ENCODE data around the gene GSN.

The GSN gene

GRCh38 chr9:121282277-121283079 is 14.5 kb downstream of the GSN start:
- Histone ChIP-seq H3F3A (ENCODE audit: insufficient read depth, low read length) (no peaks in the 10 kb centered on the region), H3K9ac (ENCODE audit: low read length) (no peak overlapping the region), H3K9me2 (ENCODE audit: low read depth, low read length) (no peaks in the 10 kb centered on the region), H3K4me3 (ENCODE audit: low read depth, low read length, poor library complexity, severe bottlenecking) (no peak overlapping the region), H3K36me3 (ENCODE audit: insufficient read depth, low read length) (no peaks in the 10 kb centered on the region), H3K4me2 (ENCODE audit: low read length) (no peak overlapping the region; the same call in 1 of the 2 replicates), H3K4me1 (ENCODE audit: insufficient read depth, low read length, severe bottlenecking) (peaks cover 19% of the 10 kb centered on the region), H3K79me2 (ENCODE audit: insufficient read depth, low read length) (no peaks in the 10 kb centered on the region), H3K9me3 (ENCODE audit: low read length) (no peaks in the 10 kb centered on the region), H4K20me1 (ENCODE audit: insufficient read depth, low read length) (no peaks in the 10 kb centered on the region), H3K27ac (ENCODE audit: low read depth, low read length, poor library complexity, severe bottlenecking) (peak overlapping the region; percentile 38), H3K27me3 (ENCODE audit: insufficient read depth, low read length) (no peaks in the 10 kb centered on the region), H2AFZ (ENCODE audit: low read length) (no peak overlapping the region)
- TF ChIP-seq EZH2 (IDR thresholded peaks at IDR 0.05; ENCODE audit: borderline replicate concordance, low read length) (no peak), CTCF (IDR thresholded peaks at IDR 0.05; ENCODE audit: low read length) (no peak)

- Histone ChIP-seq H2AFZ (ENCODE audit: low read length) (no peak overlapping the region), H3K36me3 (ENCODE audit: insufficient read depth, low read length) (no peaks in the 10 kb centered on the region), H3K9me2 (ENCODE audit: low read depth, low read length) (no peaks in the 10 kb centered on the region), H3K27me3 (ENCODE audit: insufficient read depth, low read length) (no peaks in the 10 kb centered on the region), H3F3A (ENCODE audit: insufficient read depth, low read length) (no peaks in the 10 kb centered on the region), H3K79me2 (ENCODE audit: insufficient read depth, low read length) (no peaks in the 10 kb centered on the region), H3K9ac (ENCODE audit: low read length) (no peak overlapping the region), H3K4me1 (ENCODE audit: insufficient read depth, low read length, severe bottlenecking) (peaks cover 19% of the 10 kb centered on the region), H3K9me3 (ENCODE audit: low read length) (no peaks in the 10 kb centered on the region), H3K4me2 (ENCODE audit: low read length) (no peak overlapping the region; the same call in 1 of the 2 replicates), H3K27ac (ENCODE audit: low read depth, low read length, poor library complexity, severe bottlenecking) (peak overlapping the region; percentile 38), H4K20me1 (ENCODE audit: insufficient read depth, low read length) (no peaks in the 10 kb centered on the region), H3K4me3 (ENCODE audit: low read depth, low read length, poor library complexity, severe bottlenecking) (no peak overlapping the region)
- no peak for TF ChIP-seq CTCF (IDR thresholded peaks at IDR 0.05; ENCODE audit: low read length)
- no peak for TF ChIP-seq EZH2 (IDR thresholded peaks at IDR 0.05; ENCODE audit: borderline replicate concordance, low read length)
These were observed 15.1 kb downstream of the GSN start for GRCh38 chr9:121283080-121283398.

GRCh38 chr9:121283856-121284732 is 16.1 kb downstream of the GSN start:
- Histone ChIP-seq H3K27me3 (ENCODE audit: insufficient read depth, low read length) (no peaks in the 10 kb centered on the region), H3K4me2 (ENCODE audit: low read length) (no peak overlapping the region), H4K20me1 (ENCODE audit: insufficient read depth, low read length) (no peaks in the 10 kb centered on the region), H3K27ac (ENCODE audit: low read depth, low read length, poor library complexity, severe bottlenecking) (no peak overlapping the region), H3K4me3 (ENCODE audit: low read depth, low read length, poor library complexity, severe bottlenecking) (no peak overlapping the region), H3K9me3 (ENCODE audit: low read length) (no peaks in the 10 kb centered on the region), H3F3A (ENCODE audit: insufficient read depth, low read length) (no peaks in the 10 kb centered on the region), H3K4me1 (ENCODE audit: insufficient read depth, low read length, severe bottlenecking) (peaks cover 26% of the 10 kb centered on the region), H3K79me2 (ENCODE audit: insufficient read depth, low read length) (no peaks in the 10 kb centered on the region), H3K36me3 (ENCODE audit: insufficient read depth, low read length) (no peaks in the 10 kb centered on the region), H3K9me2 (ENCODE audit: low read depth, low read length) (no peaks in the 10 kb centered on the region), H2AFZ (ENCODE audit: low read length) (no peak overlapping the region), H3K9ac (ENCODE audit: low read length) (no peak overlapping the region)
- TF ChIP-seq CTCF (IDR thresholded peaks at IDR 0.05; ENCODE audit: low read length), result no peak
- no peak for TF ChIP-seq EZH2 (IDR thresholded peaks at IDR 0.05; ENCODE audit: borderline replicate concordance, low read length)

Data from OCI-LY1 (cell line).